Measurements from ENCODE around the gene PCYT2. TPM values are rescaled to one million over a fixed set of nuclear protein-coding genes. Genes with fewer than 3 reads are reported as not detected.

The PCYT2 gene
- total RNA-seq, 4 donors from 2014 or later = 18.4 to 45.8 (median 34.4) TPM

GRCh38 chr17:81940538-81941483 lies 29.6 kb upstream of the PCYT2 start:
- Histone ChIP-seq H3K27me3 (peaks cover 58% of the 10 kb centered on the region), H3K4me3 (no peak overlapping the region), H3K27ac (no peak overlapping the region), H3K36me3 (no peaks in the 10 kb centered on the region), H3K4me1 (peaks cover 0 to 40% (median 10%) of the 10 kb centered on the region in 3 donors), H3K9me3 (no peaks in the 10 kb centered on the region)
- TF ChIP-seq POLR2AphosphoS5 (IDR thresholded peaks at IDR 0.05) = no peak
- no peak for TF ChIP-seq POLR2A (IDR thresholded peaks at IDR 0.05)
- no peak for TF ChIP-seq EP300 (IDR thresholded peaks at IDR 0.05)
- no peak for TF ChIP-seq CTCF (IDR thresholded peaks at IDR 0.05)
- ATAC-seq = no peak
- WGBS, 2 donors (ENCODE audit: low coverage in 1 of 2) = 79 to 89% methylated on average over 7 to 9 of the region's 56 CpGs

GRCh38 chr17:81939881-81940385 lies 28.7 kb upstream of the PCYT2 start:
- Histone ChIP-seq H3K27me3 (peaks cover 57% of the 10 kb centered on the region), H3K36me3 (no peaks in the 10 kb centered on the region), H3K27ac (no peak overlapping the region), H3K4me3 (no peak overlapping the region), H3K9me3 (no peaks in the 10 kb centered on the region), H3K4me1 (peaks cover 0 to 40% (median 10%) of the 10 kb centered on the region in 3 donors)
- no peak for TF ChIP-seq POLR2AphosphoS5 (IDR thresholded peaks at IDR 0.05)
- no peak for TF ChIP-seq EP300 (IDR thresholded peaks at IDR 0.05)
- no peak for TF ChIP-seq CTCF (IDR thresholded peaks at IDR 0.05)
- no peak for TF ChIP-seq POLR2A (IDR thresholded peaks at IDR 0.05)
- WGBS, 2 donors (ENCODE audit: low coverage in 1 of 2) = 10 to 23% methylated on average over 2 to 3 of the region's 21 CpGs
- peak; percentile 11 for ATAC-seq

DNA sequence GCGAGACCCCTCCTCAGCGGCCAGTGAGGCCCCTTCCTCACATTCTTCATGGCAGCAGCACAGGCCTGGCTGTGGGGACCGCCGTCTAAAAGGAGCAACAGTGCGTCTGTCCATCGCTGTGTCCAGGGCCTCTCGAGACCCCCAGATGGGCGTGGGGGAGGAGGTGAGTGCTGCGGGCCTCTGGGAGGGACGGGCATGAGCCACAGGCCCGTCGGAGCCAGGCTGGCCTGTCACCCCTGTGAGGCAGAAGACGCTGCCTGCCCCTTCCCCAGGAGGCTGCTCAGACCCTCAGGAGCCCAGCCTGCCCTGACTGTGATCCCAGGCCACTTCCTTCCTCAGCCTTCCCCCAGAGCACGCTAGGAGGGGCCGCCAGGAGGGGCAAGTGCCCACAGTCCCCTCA lies 28.0 kb upstream of the PCYT2 start:
- Histone ChIP-seq H3K4me3 (no peak overlapping the region), H3K27me3 (peaks cover 50% of the 10 kb centered on the region), H3K36me3 (no peaks in the 10 kb centered on the region), H3K27ac (no peak overlapping the region), H3K9me3 (no peaks in the 10 kb centered on the region), H3K4me1 (peaks cover 0 to 40% (median 10%) of the 10 kb centered on the region in 3 donors)
- TF ChIP-seq POLR2A (IDR thresholded peaks at IDR 0.05) = no peak
- TF ChIP-seq CTCF (IDR thresholded peaks at IDR 0.05) = no peak
- TF ChIP-seq EP300 (IDR thresholded peaks at IDR 0.05) = no peak
- no peak for TF ChIP-seq POLR2AphosphoS5 (IDR thresholded peaks at IDR 0.05)
- no CpG with 5 or more reads among the region's 15 CpGs for WGBS, 2 donors (ENCODE audit: low coverage in 1 of 2)
- no peak for ATAC-seq

DNA sequence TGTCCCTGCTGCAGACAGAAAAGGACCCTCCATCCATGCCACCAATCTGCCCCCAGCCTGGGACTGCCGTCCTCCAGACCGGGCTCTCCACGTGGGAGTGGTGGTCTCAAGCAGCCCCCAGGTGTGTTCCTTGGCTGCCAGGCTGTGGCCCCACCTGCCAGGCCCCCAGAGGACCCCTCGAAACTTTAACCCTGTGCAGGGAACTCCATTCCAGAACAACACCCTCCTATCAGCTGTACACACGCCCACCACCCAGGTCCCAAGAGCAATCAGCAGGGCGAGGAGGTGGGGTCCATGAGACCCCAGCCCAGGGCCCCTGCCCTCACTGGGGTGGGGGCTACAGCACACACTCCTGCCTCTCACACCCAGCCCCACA lies 24.5 kb upstream of the PCYT2 start:
- no peak overlapping the region for H3K4me3 ChIP-seq
- peaks cover 24% of the 10 kb centered on the region for H3K27me3 ChIP-seq
- no peak for ATAC-seq
- H3K9me3 ChIP-seq = no peaks in the 10 kb centered on the region
- no peak for TF ChIP-seq CTCF (IDR thresholded peaks at IDR 0.05)
- no peak for TF ChIP-seq POLR2AphosphoS5 (IDR thresholded peaks at IDR 0.05)
- TF ChIP-seq POLR2A (IDR thresholded peaks at IDR 0.05) = no peak
- TF ChIP-seq EP300 (IDR thresholded peaks at IDR 0.05) = no peak
- H3K36me3 ChIP-seq = no peaks in the 10 kb centered on the region
- H3K4me1 ChIP-seq = peaks cover 0 to 33% (median 10%) of the 10 kb centered on the region in 3 donors
- H3K27ac ChIP-seq = no peak overlapping the region
- no CpG with 5 or more reads among the region's 6 CpGs for WGBS, 2 donors (ENCODE audit: low coverage in 1 of 2)
